Type B pancreatic cell (in vitro differentiated cells): Measurements from ENCODE around the gene BRD1. TPM values are rescaled to one million over a fixed set of nuclear protein-coding genes. Genes with fewer than 3 reads are reported as not detected.

Experiments used
- DNase-seq: peaks from one replicate; pipeline ENCODE4 v3.0.0; 2021; ENCODE audit warnings: mixed read lengths; ENCODE audit not compliant: unreplicated experiment; ENCODE audit errors: extremely low spot score
- H3K27ac Mint-ChIP-seq: 2 replicates; pipeline ENCODE4 v1.8.0; 2021; ENCODE audit warnings: mild to moderate bottlenecking, mixed read lengths
- H3K27me3 Mint-ChIP-seq: 2 replicates; pipeline ENCODE4 v1.8.0; 2021; ENCODE audit warnings: mixed read lengths
- H3K36me3 Mint-ChIP-seq: 2 replicates; pipeline ENCODE4 v1.8.0; 2021; ENCODE audit warnings: mixed read lengths
- H3K4me1 Mint-ChIP-seq: one replicate; pipeline ENCODE4 v1.8.0; 2021; ENCODE audit warnings: mixed read lengths; ENCODE audit not compliant: unreplicated experiment
- H3K4me3 Mint-ChIP-seq: 2 replicates; pipeline ENCODE4 v1.8.0; 2021; ENCODE audit warnings: mild to moderate bottlenecking, mixed read lengths
- H3K9me3 Mint-ChIP-seq: 2 replicates; pipeline ENCODE4 v1.8.0; 2021; ENCODE audit warnings: mixed read lengths
- CTCF ChIP-seq: fragments of 200-600 bp; sonication (generic); conservative IDR thresholded peaks from 2 replicates; pipeline ENCODE4 v1.5.0; 2021; ENCODE audit warnings: antibody characterized with exemption, mild to moderate bottlenecking
- total RNA-seq: library from RNA; stranded (reverse); gene quantifications from 2 replicates; pipeline ENCODE4 v1.2.1, GENCODE V29; 2021; ENCODE audit warnings: low replicate concordance

BRD1 gene
- total RNA-seq, 1 donor from 2014 or later = 53.0 TPM

GRCh38 chr22:49779853-49780697 is 47.6 kb downstream of the BRD1 start:
- no peak for TF ChIP-seq CTCF
- H3K4me3 Mint-ChIP-seq = no peak overlapping the region
- no peaks in the 10 kb centered on the region for H3K9me3 Mint-ChIP-seq
- DNase-seq = no peak
- H3K36me3 Mint-ChIP-seq = peaks cover 4% of the 10 kb centered on the region
- H3K4me1 Mint-ChIP-seq = peaks cover 7% of the 10 kb centered on the region
- no peak overlapping the region for H3K27ac Mint-ChIP-seq
- H3K27me3 Mint-ChIP-seq = no peaks in the 10 kb centered on the region

DNA sequence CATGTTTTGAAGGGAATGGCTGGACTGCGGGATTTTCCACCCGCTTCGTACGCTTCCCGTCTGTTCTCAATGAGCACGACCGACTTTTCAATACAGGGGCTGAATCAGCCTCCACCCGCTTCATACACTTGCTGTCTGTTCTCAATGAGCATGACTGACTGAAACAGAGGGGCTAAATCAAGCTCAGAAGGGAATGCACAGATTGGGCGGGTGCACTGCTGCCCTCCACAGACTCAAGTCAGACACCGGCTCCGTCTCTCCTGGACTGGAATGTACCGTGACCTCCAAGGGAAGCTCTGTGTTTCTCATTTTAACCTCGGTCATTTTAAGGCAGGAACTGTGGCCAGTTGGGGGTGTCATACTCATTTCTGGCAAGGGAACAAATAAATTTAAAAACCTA is 48.5 kb downstream of the BRD1 start:
- H3K4me3 Mint-ChIP-seq = no peak overlapping the region
- H3K36me3 Mint-ChIP-seq = peaks cover 4% of the 10 kb centered on the region
- H3K27ac Mint-ChIP-seq = peak overlapping the region; percentile 51
- no peak for TF ChIP-seq CTCF
- no peak for DNase-seq
- H3K4me1 Mint-ChIP-seq = peaks cover 7% of the 10 kb centered on the region
- H3K9me3 Mint-ChIP-seq = no peaks in the 10 kb centered on the region
- no peaks in the 10 kb centered on the region for H3K27me3 Mint-ChIP-seq

DNA sequence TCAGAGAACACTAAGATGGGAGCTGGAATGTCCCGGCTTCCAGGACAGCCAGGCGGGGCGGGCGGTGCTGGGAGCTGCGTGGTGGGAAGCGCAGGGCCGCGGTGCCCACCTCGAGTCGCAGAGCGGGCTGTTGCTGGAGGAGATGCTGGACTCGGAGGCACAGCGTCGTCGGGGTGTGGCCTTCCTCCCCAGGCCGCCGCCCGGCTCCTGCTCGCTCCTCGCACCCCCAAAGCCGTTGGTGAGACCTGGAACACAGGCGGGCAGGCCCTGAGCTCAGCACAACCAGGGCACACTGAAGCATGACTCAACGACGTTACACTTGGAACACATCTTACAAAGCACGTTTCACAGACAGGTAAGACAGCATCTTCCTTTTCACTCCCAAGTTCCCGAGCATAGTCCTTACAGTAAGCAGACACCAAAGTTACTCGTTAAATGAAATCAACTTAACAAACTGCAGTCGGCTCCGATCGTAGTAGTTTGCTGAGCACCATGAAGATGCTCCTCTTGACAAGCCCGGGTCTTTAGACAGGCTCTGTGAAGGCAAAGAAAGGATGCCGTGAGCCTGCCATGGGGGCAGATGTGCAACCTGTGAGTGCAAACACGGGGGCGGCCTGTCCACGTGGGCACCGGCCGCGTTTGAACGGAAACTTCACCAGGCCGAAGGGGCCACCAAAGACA is 50.0 kb downstream of the BRD1 start:
- Mint-ChIP-seq H3K36me3 (peaks cover 9% of the 10 kb centered on the region), H3K27me3 (no peaks in the 10 kb centered on the region), H3K9me3 (no peaks in the 10 kb centered on the region), H3K4me1 (peaks cover 7% of the 10 kb centered on the region), H3K27ac (no peak overlapping the region), H3K4me3 (no peak overlapping the region)
- no peak for TF ChIP-seq CTCF
- DNase-seq = no peak

DNA sequence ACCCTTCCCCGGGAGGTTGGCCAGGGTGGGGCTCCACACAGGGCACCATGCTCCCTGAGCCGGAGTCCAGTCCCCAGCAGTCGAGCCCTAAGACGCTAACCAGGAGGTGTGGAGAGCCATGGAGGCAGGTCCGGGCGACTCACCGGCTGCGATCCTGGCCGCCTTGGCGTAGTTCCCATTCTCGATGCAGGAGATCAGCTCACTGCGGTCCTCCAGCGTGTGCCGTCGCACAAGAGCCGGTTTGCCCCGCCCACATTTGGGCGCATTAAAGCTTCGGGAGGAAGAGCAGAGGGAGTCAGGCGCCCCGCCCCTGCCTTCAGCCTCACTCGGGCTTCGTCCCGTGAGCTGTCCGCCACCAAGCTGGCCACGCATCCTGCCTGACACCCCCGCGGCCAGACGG is 50.8 kb downstream of the BRD1 start:
- no peak for DNase-seq
- H3K9me3 Mint-ChIP-seq = no peaks in the 10 kb centered on the region
- TF ChIP-seq CTCF = no peak
- peaks cover 9% of the 10 kb centered on the region for H3K36me3 Mint-ChIP-seq
- H3K27ac Mint-ChIP-seq = no peak overlapping the region
- no peaks in the 10 kb centered on the region for H3K27me3 Mint-ChIP-seq
- no peak overlapping the region for H3K4me3 Mint-ChIP-seq
- H3K4me1 Mint-ChIP-seq = peaks cover 7% of the 10 kb centered on the region

GRCh38 chr22:49775867-49776511 is 51.7 kb downstream of the BRD1 start:
- Mint-ChIP-seq H3K4me1 (peaks cover 7% of the 10 kb centered on the region), H3K27ac (no peak overlapping the region), H3K36me3 (peaks cover 9% of the 10 kb centered on the region), H3K4me3 (no peak overlapping the region), H3K27me3 (no peaks in the 10 kb centered on the region), H3K9me3 (no peaks in the 10 kb centered on the region)
- no peak for TF ChIP-seq CTCF
- no peak for DNase-seq
